HEK293T (cell line): Measurements from ENCODE around the gene SLC4A8.

Experiments
- BHLHE40 ChIP-seq: fragments of 450-650 bp; IDR thresholded peaks from 2 replicates; pipeline ENCODE4 v1.6.1; 2016; ENCODE audit warnings: mild to moderate bottlenecking, moderate library complexity, borderline replicate concordance
- FOXA1 ChIP-seq: fragments of 450-650 bp; IDR thresholded peaks from 2 replicates; pipeline ENCODE4 v1.6.1; 2016; ENCODE audit warnings: mild to moderate bottlenecking
- HDGF ChIP-seq: fragments of 450-650 bp; IDR thresholded peaks from 2 replicates; pipeline ENCODE4 v1.6.1; 2017; ENCODE audit warnings: antibody characterized with exemption, borderline replicate concordance
- NFRKB ChIP-seq: fragments of 450-650 bp; IDR thresholded peaks from 2 replicates; pipeline ENCODE4 v1.6.1; 2016; ENCODE audit warnings: mild to moderate bottlenecking, moderate library complexity

DNA sequence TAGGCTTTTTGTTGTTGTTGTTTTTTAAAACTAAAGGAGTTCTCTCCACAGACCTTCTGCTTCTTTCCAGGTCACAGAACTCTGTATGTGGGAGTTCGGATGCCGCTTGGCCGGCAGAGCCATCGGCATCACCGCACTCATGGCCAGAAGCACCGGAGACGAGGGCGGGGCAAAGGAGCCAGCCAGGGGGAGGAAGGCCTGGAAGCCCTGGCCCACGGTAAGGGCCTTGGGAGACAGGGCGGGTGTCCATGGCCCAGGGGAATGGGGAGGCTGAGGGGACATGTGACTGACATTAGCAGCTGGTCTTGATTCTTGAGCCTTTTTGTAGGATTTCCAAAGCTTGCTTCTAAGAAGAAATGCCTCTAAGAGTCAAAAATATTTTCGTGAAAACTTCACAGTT is 26.2 kb downstream of the SLC4A8 start:
- TF ChIP-seq HDGF (no peak), NFRKB (no peak), BHLHE40 (no peak), FOXA1 (no peak)
